ENCODE results near the gene KCNG2. TPM values are rescaled to one million over a fixed set of nuclear protein-coding genes. Genes with fewer than 3 reads are reported as not detected.
A peak's percentile ranks its signal among the peaks of the same experiment; 100 is the strongest.

Gene KCNG2
- total RNA-seq, 1 donor from 2014 or later = not detected

- peaks cover 65% of the 10 kb centered on the region for H3K9me3 Mint-ChIP-seq
- no peaks in the 10 kb centered on the region for H3K4me1 Mint-ChIP-seq
- peaks cover 76% of the 10 kb centered on the region for H3K36me3 Mint-ChIP-seq
- no peak for DNase-seq (ENCODE audit: low spot score in 2 of 2, unreplicated experiment in 2 of 2)
- no peak for TF ChIP-seq CTCF (IDR thresholded peaks at IDR 0.05; ENCODE audit: unreplicated experiment)
- no peak overlapping the region for H3K27ac Mint-ChIP-seq
- no peak overlapping the region for H3K4me3 Mint-ChIP-seq
- H3K27me3 Mint-ChIP-seq (ENCODE audit: low read depth) = no peaks in the 10 kb centered on the region
Measured at GRCh38 chr18:79931475-79931874, 133.7 kb downstream of the KCNG2 start.

- peaks cover 74% of the 10 kb centered on the region for H3K9me3 Mint-ChIP-seq
- no peak for TF ChIP-seq CTCF (IDR thresholded peaks at IDR 0.05; ENCODE audit: unreplicated experiment)
Measured at GRCh38 chr18:79932907-79933306, 135.2 kb downstream of the KCNG2 start.

GRCh38 chr18:79933765-79934164 is 136.0 kb downstream of the KCNG2 start:
- TF ChIP-seq CTCF (IDR thresholded peaks at IDR 0.05; ENCODE audit: unreplicated experiment) = no peak
- H3K27me3 Mint-ChIP-seq (ENCODE audit: low read depth) = no peaks in the 10 kb centered on the region
- DNase-seq (ENCODE audit: low spot score in 2 of 2, unreplicated experiment in 2 of 2) = no peak
- peaks cover 88% of the 10 kb centered on the region for H3K36me3 Mint-ChIP-seq
- H3K27ac Mint-ChIP-seq = no peak overlapping the region
- no peaks in the 10 kb centered on the region for H3K4me1 Mint-ChIP-seq
- H3K4me3 Mint-ChIP-seq = no peak overlapping the region
- peaks cover 72% of the 10 kb centered on the region for H3K9me3 Mint-ChIP-seq

More at GRCh38 chr18:79932907-79933306, 135.2 kb downstream of the KCNG2 start:
- H3K4me1 Mint-ChIP-seq = no peaks in the 10 kb centered on the region
- H3K36me3 Mint-ChIP-seq = peaks cover 88% of the 10 kb centered on the region
- no peak overlapping the region for H3K27ac Mint-ChIP-seq
- DNase-seq (ENCODE audit: low spot score in 2 of 2, unreplicated experiment in 2 of 2) = no peak
- H3K27me3 Mint-ChIP-seq (ENCODE audit: low read depth) = no peaks in the 10 kb centered on the region
- no peak overlapping the region for H3K4me3 Mint-ChIP-seq

GRCh38 chr18:79934311-79935097 is 136.8 kb downstream of the KCNG2 start:
- Mint-ChIP-seq H3K9me3 (peaks cover 64% of the 10 kb centered on the region), H3K36me3 (peaks cover 88% of the 10 kb centered on the region), H3K27ac (no peak overlapping the region)

GRCh38 chr18:79935098-79935480 is 137.4 kb downstream of the KCNG2 start:
- no peak overlapping the region for H3K27ac Mint-ChIP-seq
- H3K4me3 Mint-ChIP-seq = no peak overlapping the region
- H3K36me3 Mint-ChIP-seq = peaks cover 88% of the 10 kb centered on the region
- H3K27me3 Mint-ChIP-seq (ENCODE audit: low read depth) = no peaks in the 10 kb centered on the region
- H3K9me3 Mint-ChIP-seq = peaks cover 58% of the 10 kb centered on the region
- no peak for TF ChIP-seq CTCF (IDR thresholded peaks at IDR 0.05; ENCODE audit: unreplicated experiment)
- no peaks in the 10 kb centered on the region for H3K4me1 Mint-ChIP-seq
- no peak for DNase-seq (ENCODE audit: low spot score in 2 of 2, unreplicated experiment in 2 of 2)

More at GRCh38 chr18:79934311-79935097, 136.8 kb downstream of the KCNG2 start:
- Mint-ChIP-seq H3K4me3 (peak overlapping the region; percentile 28), H3K27me3 (ENCODE audit: low read depth) (no peaks in the 10 kb centered on the region), H3K4me1 (no peaks in the 10 kb centered on the region)
- no peak for DNase-seq (ENCODE audit: low spot score in 2 of 2, unreplicated experiment in 2 of 2)
- TF ChIP-seq CTCF (IDR thresholded peaks at IDR 0.05; ENCODE audit: unreplicated experiment) = no peak

Measured in mesothelial cell of epicardium (in vitro differentiated cells).